ENCODE data around the gene PLAA. TPM values are rescaled to one million over a fixed set of nuclear protein-coding genes. Genes with fewer than 3 reads are reported as not detected.
"Not testable (repeated sequence)": the region's sequence is repeated elsewhere in the genome, so short reads cannot be mapped to it uniquely, and the experiment has no call there.

PLAA gene
- total RNA-seq, 2 experiments from 2014 or later: 29.8 to 31.9 TPM

GRCh38 chr9:26892251-26893029 is 54.6 kb downstream of the PLAA start, which contains the start of gene CAAP1:
CAAP1 (minus strand) TSS chr9:26892802; CDS start chr9:26892715, 87 bp downstream.
- peak; percentile 97 for DNase-seq
- H3K27me3 Mint-ChIP-seq: no peaks in the 10 kb centered on the region
- POLR2A ChIA-PET: interaction anchor here (1.3 to 2.3 kb wide), 5 partner anchors 10 to 63 kb away, joined by 3 to 15 read pairs (median 9); partner anchors contain the start of genes IFT74 and PLAA
- CTCF ChIA-PET: interaction anchor here (1.0 to 1.8 kb wide), 5 partner anchors 12 to 63 kb away, joined by 3 to 6 read pairs (median 4); partner anchors contain the start of gene PLAA
- peaks cover 27% of the 10 kb centered on the region for H3K4me1 Mint-ChIP-seq (ENCODE audit: low read depth)
- peak; percentile 94 for ATAC-seq
- intact Hi-C loops (cut with micrococcal nuclease): loop anchor here (5.0 kb wide), 1 partner anchor 65 kb away; the partner anchor contains the start of gene IFT74
- H3K9me3 Mint-ChIP-seq: peaks cover 5% of the 10 kb centered on the region
- peaks cover 12% of the 10 kb centered on the region for H3K36me3 Mint-ChIP-seq (ENCODE audit: low read depth)
- peak within 1 kb of the TSS; percentile 90 for H3K4me3 Mint-ChIP-seq
- H3K27ac Mint-ChIP-seq: peak within 1 kb of the TSS; percentile 99
- peak; percentile 38 for TF ChIP-seq CTCF (IDR thresholded peaks at IDR 0.05)

GRCh38 chr9:26891726-26892125 is 55.3 kb downstream of the PLAA start:
- Mint-ChIP-seq H3K27ac (peak overlapping the region; percentile 99), H3K36me3 (ENCODE audit: low read depth) (peaks cover 12% of the 10 kb centered on the region), H3K27me3 (no peaks in the 10 kb centered on the region), H3K9me3 (peaks cover 5% of the 10 kb centered on the region), H3K4me3 (peak overlapping the region; percentile 90), H3K4me1 (ENCODE audit: low read depth) (peaks cover 27% of the 10 kb centered on the region)
- POLR2A ChIA-PET: interaction anchor here (1.3 to 2.3 kb wide), 4 partner anchors 9 to 64 kb away, joined by 3 to 15 read pairs (median 7); partner anchors contain the start of genes IFT74 and PLAA
- TF ChIP-seq CTCF (IDR thresholded peaks at IDR 0.05): no peak
- CTCF ChIA-PET: interaction anchor here (1.0 to 1.8 kb wide), 4 partner anchors 13 to 56 kb away, joined by 3 to 6 read pairs (median 4); partner anchors contain the start of gene PLAA
- intact Hi-C loops (cut with micrococcal nuclease): loop anchor here (5.0 kb wide), 1 partner anchor 66 kb away; the partner anchor contains the start of gene IFT74
- ATAC-seq: no peak
- DNase-seq: no peak

- Mint-ChIP-seq H3K4me3 (no peak overlapping the region), H3K9me3 (no peaks in the 10 kb centered on the region), H3K27ac (peak overlapping the region; percentile 31), H3K36me3 (ENCODE audit: low read depth) (peaks cover 26% of the 10 kb centered on the region), H3K27me3 (no peaks in the 10 kb centered on the region), H3K4me1 (ENCODE audit: low read depth) (peaks cover 27% of the 10 kb centered on the region)
- no peak for TF ChIP-seq CTCF (IDR thresholded peaks at IDR 0.05)
- ATAC-seq (no peak), DNase-seq (no peak)
- intact Hi-C loops (cut with micrococcal nuclease): no loop called here
- ChIA-PET CTCF (interaction anchor here (1.4 kb wide), 1 partner anchor 13 kb away, joined by 3 read pairs; no protein-coding TSS in a partner anchor), POLR2A (no interaction called here)
These were observed 58.8 kb downstream of the PLAA start for GRCh38 chr9:26888271-26888670.

GRCh38 chr9:26882154-26882553 is 64.9 kb downstream of the PLAA start:
- POLR2A ChIA-PET: interaction anchor here (0.9 kb wide), 1 partner anchor 9 kb away, joined by 5 read pairs; no protein-coding TSS in a partner anchor
- DNase-seq (no peak), ATAC-seq (no peak)
- H3K27me3 Mint-ChIP-seq: no peaks in the 10 kb centered on the region
- H3K27ac Mint-ChIP-seq: no peak overlapping the region
- CTCF ChIA-PET: no interaction called here
- no peak overlapping the region for H3K4me3 Mint-ChIP-seq
- TF ChIP-seq CTCF (IDR thresholded peaks at IDR 0.05): no peak
- no peaks in the 10 kb centered on the region for H3K4me1 Mint-ChIP-seq (ENCODE audit: low read depth)
- intact Hi-C loops (cut with micrococcal nuclease): no loop called here
- H3K9me3 Mint-ChIP-seq: peaks cover 15% of the 10 kb centered on the region
- peaks cover 70% of the 10 kb centered on the region for H3K36me3 Mint-ChIP-seq (ENCODE audit: low read depth)

GRCh38 chr9:26880262-26880661 is 66.8 kb downstream of the PLAA start:
- DNase-seq (no peak), ATAC-seq (no peak)
- H3K27ac Mint-ChIP-seq: no peak overlapping the region
- no peak overlapping the region for H3K4me3 Mint-ChIP-seq
- no peaks in the 10 kb centered on the region for H3K4me1 Mint-ChIP-seq (ENCODE audit: low read depth)
- H3K27me3 Mint-ChIP-seq: no peaks in the 10 kb centered on the region
- ChIA-PET CTCF (no interaction called here), POLR2A (no interaction called here)
- intact Hi-C loops (cut with micrococcal nuclease): no loop called here
- peaks cover 69% of the 10 kb centered on the region for H3K36me3 Mint-ChIP-seq (ENCODE audit: low read depth)
- peaks cover 15% of the 10 kb centered on the region for H3K9me3 Mint-ChIP-seq
- TF ChIP-seq CTCF (IDR thresholded peaks at IDR 0.05): no peak

- H3K9me3 Mint-ChIP-seq: not testable (repeated sequence)
- CTCF ChIA-PET: interaction anchor here (1.2 kb wide), 1 partner anchor 13 kb away, joined by 3 read pairs; no protein-coding TSS in a partner anchor
- H3K36me3 Mint-ChIP-seq (ENCODE audit: low read depth): peaks cover 31% of the 10 kb centered on the region
These were observed 71.9 kb downstream of the PLAA start for GRCh38 chr9:26875155-26875554.

More at GRCh38 chr9:26875155-26875554, 71.9 kb downstream of the PLAA start:
- DNase-seq; intact Hi-C loops (cut with micrococcal nuclease); H3K4me1 Mint-ChIP-seq (ENCODE audit: low read depth); H3K4me3 Mint-ChIP-seq; ATAC-seq; H3K27me3 Mint-ChIP-seq; H3K27ac Mint-ChIP-seq; POLR2A ChIA-PET: not testable (repeated sequence)

All from activated CD8-positive, alpha-beta T cell treated with anti-CD3 and anti-CD28 coated beads for 36 hours (primary cell).